ENCODE results near the gene AFDN. TPM values are rescaled to one million over a fixed set of nuclear protein-coding genes. Genes with fewer than 3 reads are reported as not detected.

AFDN gene
- total RNA-seq, 1 experiment from 2014 or later = 108 TPM

- CTCF ChIA-PET = no interaction called here
- H3K36me3 ChIP-seq (ENCODE audit: low read depth) = no peaks in the 10 kb centered on the region
- H3K4me1 ChIP-seq (replicated peaks; ENCODE audit: insufficient read depth) = no peaks in the 10 kb centered on the region
- no peaks in the 10 kb centered on the region for H3K9me3 ChIP-seq (ENCODE audit: insufficient read depth, low read depth)
- no peak overlapping the region for H3K4me3 ChIP-seq
- H2AFZ ChIP-seq = no peak overlapping the region
- POLR2A ChIA-PET (ENCODE audit: unreplicated experiment) = no interaction called here
- H3K79me2 ChIP-seq (ENCODE audit: low read depth) = no peaks in the 10 kb centered on the region
- intact Hi-C loops (cut with micrococcal nuclease; ENCODE audit: unreplicated experiment) = no loop called here
- no peak overlapping the region for H3K27ac ChIP-seq
- no TSS peak for BruUV-seq (replicated peaks)
- no peak for TF ChIP-seq EZH2 (IDR thresholded peaks at IDR 0.05; ENCODE audit: low read depth)
- no peak for TF ChIP-seq CTCF (conservative IDR thresholded peaks at IDR 0.05)
- H4K20me1 ChIP-seq (ENCODE audit: insufficient read depth) = no peaks in the 10 kb centered on the region
- H3F3A ChIP-seq (ENCODE audit: insufficient read depth, low read depth) = peaks cover 12% of the 10 kb centered on the region; the same call in 1 of the 2 replicates
- DNase-seq = no peak
- no peak overlapping the region for H3K4me2 ChIP-seq
- H3K9me2 ChIP-seq (ENCODE audit: insufficient read depth) = no peaks in the 10 kb centered on the region
- peaks cover 20% of the 10 kb centered on the region; the same call in 1 of the 2 replicates for H3K27me3 ChIP-seq (ENCODE audit: insufficient read depth, low read depth)
Observed at GRCh38 chr6:167995731-167996151, 169.0 kb downstream of the AFDN start.

DNA sequence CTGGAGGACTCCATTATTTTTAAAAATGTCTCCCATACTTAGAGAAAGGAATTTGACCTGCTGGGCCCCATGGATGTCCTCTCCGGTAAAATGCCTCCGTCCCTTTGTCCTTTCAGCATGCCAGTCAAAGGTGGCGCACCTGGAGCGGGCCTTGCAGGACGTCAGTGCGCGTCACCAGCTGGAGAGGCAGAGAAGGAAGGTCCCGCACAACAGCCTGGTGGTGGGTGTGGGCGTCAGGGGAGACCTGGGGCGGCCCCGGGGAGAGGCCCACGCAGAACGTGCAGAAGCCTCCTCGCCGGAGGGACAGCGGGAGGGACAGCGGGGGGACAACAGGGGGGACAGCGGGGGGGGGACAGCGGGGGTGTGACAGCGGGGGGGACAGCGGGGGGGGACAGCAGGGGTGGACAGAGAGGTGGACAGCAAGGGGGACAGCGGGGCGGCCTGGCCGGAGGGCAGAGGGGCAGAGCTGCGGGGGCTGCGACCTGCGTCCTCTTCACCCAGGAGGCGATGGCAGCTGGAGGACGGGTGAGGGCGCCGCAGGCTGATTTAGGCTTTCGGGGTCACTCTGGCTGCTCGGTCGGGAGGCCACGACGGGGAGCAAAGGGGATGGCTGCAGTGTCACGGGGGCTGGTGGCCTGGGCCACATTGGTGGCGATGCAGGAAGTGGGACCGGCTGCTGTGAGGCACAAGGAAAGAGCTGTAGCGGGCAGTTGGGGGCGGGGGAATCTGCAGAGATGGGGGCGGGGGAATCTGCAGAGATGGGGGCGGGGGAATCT is 169.9 kb downstream of the AFDN start:
- intact Hi-C loops (cut with micrococcal nuclease; ENCODE audit: unreplicated experiment) = no loop called here
- Histone ChIP-seq H3K79me2 (ENCODE audit: low read depth) (no peaks in the 10 kb centered on the region), H3K36me3 (ENCODE audit: low read depth) (no peaks in the 10 kb centered on the region), H3K27me3 (ENCODE audit: insufficient read depth, low read depth) (peaks cover 23% of the 10 kb centered on the region; the same call in 1 of the 2 replicates), H3K9me3 (ENCODE audit: insufficient read depth, low read depth) (no peaks in the 10 kb centered on the region), H2AFZ (no peak overlapping the region), H3K9me2 (ENCODE audit: insufficient read depth) (no peaks in the 10 kb centered on the region), H3K4me2 (no peak overlapping the region), H3K27ac (no peak overlapping the region), H3F3A (ENCODE audit: insufficient read depth, low read depth) (peaks cover 12% of the 10 kb centered on the region; the same call in 1 of the 2 replicates), H4K20me1 (ENCODE audit: insufficient read depth) (no peaks in the 10 kb centered on the region), H3K4me1 (replicated peaks; ENCODE audit: insufficient read depth) (no peaks in the 10 kb centered on the region), H3K4me3 (no peak overlapping the region)
- no peak for DNase-seq
- POLR2A ChIA-PET (ENCODE audit: unreplicated experiment) = no interaction called here
- BruUV-seq (replicated peaks) = no TSS peak
- CTCF ChIA-PET = no interaction called here
- TF ChIP-seq EZH2 (IDR thresholded peaks at IDR 0.05; ENCODE audit: low read depth) = no peak
- no peak for TF ChIP-seq CTCF (conservative IDR thresholded peaks at IDR 0.05)

DNA sequence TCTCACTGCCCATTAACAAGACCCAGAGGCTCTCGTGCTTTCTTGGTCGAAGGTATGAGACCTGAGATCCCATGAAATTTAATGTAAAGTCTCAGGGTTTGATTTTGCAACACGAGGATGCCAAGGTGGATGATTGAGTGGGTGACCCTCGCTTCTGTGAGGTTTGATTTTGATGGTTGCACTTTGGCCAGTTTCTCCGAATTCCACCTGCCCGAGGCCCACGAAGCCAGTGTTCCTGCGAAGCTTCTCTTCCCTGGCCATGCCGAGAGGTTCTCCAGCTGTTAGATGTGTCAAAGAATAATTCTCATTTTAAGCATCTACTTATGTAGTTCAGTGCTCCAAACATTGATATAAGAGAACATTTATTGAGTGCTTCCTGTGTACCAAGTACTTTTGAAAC is 170.9 kb downstream of the AFDN start, which contains the start of gene KIF25:
Gene KIF25 (plus strand): TSS at position 30 of the 400 bp plus-strand sequence. CDS start 31,915 bp downstream, outside the sequence.
- intact Hi-C loops (cut with micrococcal nuclease; ENCODE audit: unreplicated experiment) = no loop called here
- Histone ChIP-seq H3K36me3 (ENCODE audit: low read depth) (no peaks in the 10 kb centered on the region), H3K27ac (no peak within 1 kb of the TSS), H3K4me1 (replicated peaks; ENCODE audit: insufficient read depth) (peaks cover 6% of the 10 kb centered on the region; the same call in 1 of the 2 replicates), H4K20me1 (ENCODE audit: insufficient read depth) (no peaks in the 10 kb centered on the region), H3K79me2 (ENCODE audit: low read depth) (no peaks in the 10 kb centered on the region), H3K9me3 (ENCODE audit: insufficient read depth, low read depth) (no peaks in the 10 kb centered on the region), H3F3A (ENCODE audit: insufficient read depth, low read depth) (peaks cover 12% of the 10 kb centered on the region; the same call in 1 of the 2 replicates), H3K27me3 (ENCODE audit: insufficient read depth, low read depth) (peaks cover 28% of the 10 kb centered on the region; the same call in 1 of the 2 replicates), H3K4me2 (no peak within 1 kb of the TSS), H3K9me2 (ENCODE audit: insufficient read depth) (no peaks in the 10 kb centered on the region), H3K4me3 (no peak within 1 kb of the TSS), H2AFZ (no peak within 1 kb of the TSS)
- BruUV-seq (replicated peaks) = no TSS peak
- no peak for DNase-seq
- TF ChIP-seq EZH2 (IDR thresholded peaks at IDR 0.05; ENCODE audit: low read depth) (no peak), CTCF (conservative IDR thresholded peaks at IDR 0.05) (no peak)
- ChIA-PET POLR2A (ENCODE audit: unreplicated experiment) (no interaction called here), CTCF (no interaction called here)

All from PC-9 (cell line).